Hepatocyte (in vitro differentiated cells): ENCODE results near the gene MYL7. TPM values are rescaled to one million over a fixed set of nuclear protein-coding genes. Genes with fewer than 3 reads are reported as not detected.
"Not testable (repeated sequence)": the region's sequence is repeated elsewhere in the genome, so short reads cannot be mapped to it uniquely, and the experiment has no call there.

ENCODE experiments used
- DNase-seq: peaks from one replicate; pipeline ENCODE4 v3.0.0-alpha.2; 2016; ENCODE audit warnings: low spot score
- H2AFZ ChIP-seq: fragments of 200-600 bp; sonication (generic); 2 replicates; pipeline ENCODE4 v1.6.0; 2016; ENCODE audit warnings: antibody characterized with exemption, mild to moderate bottlenecking
- H3K27ac ChIP-seq: fragments of 200-600 bp; sonication (generic); 2 replicates; pipeline ENCODE4 v1.5.1; 2016; ENCODE audit warnings: mild to moderate bottlenecking
- H3K27me3 ChIP-seq: fragments of 200-600 bp; sonication (generic); 2 replicates; pipeline ENCODE4 v1.6.1; 2016
- H3K36me3 ChIP-seq: fragments of 200-600 bp; sonication (generic); replicated peaks from 2 replicates; pipeline ENCODE4 v1.5.1; 2016; ENCODE audit warnings: low read depth; ENCODE audit not compliant: insufficient read depth
- H3K4me1 ChIP-seq: fragments of 200-600 bp; sonication (generic); 2 replicates; pipeline ENCODE4 v1.5.1; 2016; ENCODE audit warnings: mild to moderate bottlenecking, moderate library complexity; ENCODE audit not compliant: insufficient read depth
- H3K4me2 ChIP-seq: fragments of 200-600 bp; sonication (generic); 2 replicates; pipeline ENCODE4 v1.6.0; 2016
- H3K4me3 ChIP-seq: fragments of 200-600 bp; sonication (generic); 2 replicates; pipeline ENCODE4 v1.5.1; 2016; ENCODE audit warnings: mild to moderate bottlenecking
- H3K79me2 ChIP-seq: fragments of 200-600 bp; sonication (generic); 2 replicates; pipeline ENCODE4 v1.6.0; 2017; ENCODE audit warnings: mild to moderate bottlenecking
- H3K9me2 ChIP-seq: fragments of 200-600 bp; sonication (generic); replicated peaks from 2 replicates; pipeline ENCODE4 v1.6.0; 2017; ENCODE audit warnings: mild to moderate bottlenecking; ENCODE audit not compliant: insufficient read depth
- H3K9me3 ChIP-seq: fragments of 200-600 bp; sonication (generic); 2 replicates; pipeline ENCODE4 v1.5.1; 2016; ENCODE audit warnings: low read depth, mild to moderate bottlenecking
- H4K20me1 ChIP-seq: fragments of 200-600 bp; sonication (generic); 2 replicates; pipeline ENCODE4 v1.6.0; 2016; ENCODE audit warnings: mild to moderate bottlenecking; ENCODE audit not compliant: insufficient read depth, poor library complexity, severe bottlenecking
- EZH2 ChIP-seq: fragments of 200-600 bp; sonication (generic); IDR thresholded peaks from 2 replicates; pipeline ENCODE4 v1.6.1; 2016; ENCODE audit warnings: antibody characterized with exemption, mild to moderate bottlenecking, borderline replicate concordance
- EZH2phosphoT487 ChIP-seq: fragments of 200-600 bp; sonication (generic); IDR thresholded peaks from one replicate; pipeline ENCODE4 v1.6.1; 2018; ENCODE audit warnings: antibody characterized with exemption, mild to moderate bottlenecking, low read depth, moderate library complexity; ENCODE audit not compliant: unreplicated experiment, severe bottlenecking
- WGBS: methylation state at CpG from one replicate; pipeline ENCODE4 v1.1.6; 2016; ENCODE audit warnings: low lambda C conversion rate; ENCODE audit errors: missing lambda C conversion rate; 5-methylcytosine and 5-hydroxymethylcytosine counted together
- polyA plus RNA-seq: library from polyadenylated mRNA; unstranded; fragments of >200 nt; fragmentation: Nextera tagmentation; extraction: Ambion mirVana; gene quantifications from 2 replicates; pipeline ENCODE4 v1.2.1, GENCODE V29; 2016
- total RNA-seq: library from RNA; depleted of rRNA; stranded (reverse); fragments of >200 nt; gene quantifications from 2 replicates; pipeline ENCODE4 v1.2.3, GENCODE V29; 2014
- TF ChIP-seq, protein P1 (sequence below): fragments of 200-600 bp; sonication (generic); IDR thresholded peaks from 2 replicates; pipeline ENCODE4 v1.5.1; 2016; ENCODE audit warnings: antibody characterized with exemption, mild to moderate bottlenecking; ENCODE audit not compliant: poor library complexity

MYL7 gene
- total and polyA plus RNA-seq, 2 experiments from 2014 or later: 5.2 to 8.9 TPM

DNA sequence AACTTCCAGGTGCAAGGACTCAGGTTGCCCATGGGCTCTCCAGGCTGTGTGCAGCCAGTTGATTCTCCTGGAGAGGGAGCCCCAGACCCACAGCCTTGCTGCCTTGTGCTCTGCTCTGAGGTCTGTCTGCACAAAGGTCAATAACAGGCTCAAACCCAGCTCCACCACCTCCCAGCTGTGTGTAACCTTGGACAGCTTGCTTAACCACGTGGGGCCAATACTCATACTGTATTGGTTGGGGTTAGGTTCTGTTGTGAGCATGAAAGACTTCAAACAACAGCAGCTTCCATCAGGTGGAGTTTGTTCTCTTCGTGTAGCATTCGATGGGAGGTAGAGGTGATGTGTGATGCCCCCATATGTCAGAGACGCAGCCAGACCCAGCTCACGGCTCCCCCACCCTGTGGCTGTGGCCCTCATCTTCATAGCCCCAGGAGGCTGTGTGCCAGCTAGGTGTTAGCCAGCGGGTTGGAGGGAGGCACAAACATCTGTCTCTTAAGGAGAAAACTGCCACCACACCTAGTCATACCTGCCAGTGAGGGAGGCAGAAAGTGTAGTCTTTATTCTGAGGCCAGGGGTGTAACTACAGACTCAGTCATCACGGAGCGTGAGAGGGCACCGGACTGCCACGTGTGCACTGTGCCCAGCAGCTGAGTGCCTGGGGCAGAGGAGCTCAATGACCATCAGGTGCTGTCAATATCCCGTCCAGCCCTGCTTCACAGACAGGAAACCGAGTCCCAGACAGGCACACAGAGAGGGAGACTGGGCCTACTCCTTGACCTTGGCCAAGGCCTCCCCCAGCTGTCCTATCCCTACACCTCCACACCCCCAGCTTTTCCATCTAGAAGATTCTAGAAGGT lies 9.7 kb downstream of the MYL7 start:
- no peaks in the 10 kb centered on the region for H3K27me3 ChIP-seq
- TF ChIP-seq, protein P1, sequence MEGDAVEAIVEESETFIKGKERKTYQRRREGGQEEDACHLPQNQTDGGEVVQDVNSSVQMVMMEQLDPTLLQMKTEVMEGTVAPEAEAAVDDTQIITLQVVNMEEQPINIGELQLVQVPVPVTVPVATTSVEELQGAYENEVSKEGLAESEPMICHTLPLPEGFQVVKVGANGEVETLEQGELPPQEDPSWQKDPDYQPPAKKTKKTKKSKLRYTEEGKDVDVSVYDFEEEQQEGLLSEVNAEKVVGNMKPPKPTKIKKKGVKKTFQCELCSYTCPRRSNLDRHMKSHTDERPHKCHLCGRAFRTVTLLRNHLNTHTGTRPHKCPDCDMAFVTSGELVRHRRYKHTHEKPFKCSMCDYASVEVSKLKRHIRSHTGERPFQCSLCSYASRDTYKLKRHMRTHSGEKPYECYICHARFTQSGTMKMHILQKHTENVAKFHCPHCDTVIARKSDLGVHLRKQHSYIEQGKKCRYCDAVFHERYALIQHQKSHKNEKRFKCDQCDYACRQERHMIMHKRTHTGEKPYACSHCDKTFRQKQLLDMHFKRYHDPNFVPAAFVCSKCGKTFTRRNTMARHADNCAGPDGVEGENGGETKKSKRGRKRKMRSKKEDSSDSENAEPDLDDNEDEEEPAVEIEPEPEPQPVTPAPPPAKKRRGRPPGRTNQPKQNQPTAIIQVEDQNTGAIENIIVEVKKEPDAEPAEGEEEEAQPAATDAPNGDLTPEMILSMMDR: peak; percentile 36
- no peak for TF ChIP-seq EZH2
- no peaks in the 10 kb centered on the region for H3K36me3 ChIP-seq
- H3K9me2 ChIP-seq: no peaks in the 10 kb centered on the region
- 72% methylated on average over 12 of the region's 12 CpGs for WGBS
- H3K4me2 ChIP-seq: no peak overlapping the region
- no peak overlapping the region for H3K27ac ChIP-seq
- no peak overlapping the region for H3K4me3 ChIP-seq
- peak; percentile 66 for DNase-seq
- no peaks in the 10 kb centered on the region for H3K79me2 ChIP-seq
- no peaks in the 10 kb centered on the region for H4K20me1 ChIP-seq
- H2AFZ ChIP-seq: no peak overlapping the region
- H3K4me1 ChIP-seq: peaks cover 3% of the 10 kb centered on the region
- no peaks in the 10 kb centered on the region for H3K9me3 ChIP-seq

DNA sequence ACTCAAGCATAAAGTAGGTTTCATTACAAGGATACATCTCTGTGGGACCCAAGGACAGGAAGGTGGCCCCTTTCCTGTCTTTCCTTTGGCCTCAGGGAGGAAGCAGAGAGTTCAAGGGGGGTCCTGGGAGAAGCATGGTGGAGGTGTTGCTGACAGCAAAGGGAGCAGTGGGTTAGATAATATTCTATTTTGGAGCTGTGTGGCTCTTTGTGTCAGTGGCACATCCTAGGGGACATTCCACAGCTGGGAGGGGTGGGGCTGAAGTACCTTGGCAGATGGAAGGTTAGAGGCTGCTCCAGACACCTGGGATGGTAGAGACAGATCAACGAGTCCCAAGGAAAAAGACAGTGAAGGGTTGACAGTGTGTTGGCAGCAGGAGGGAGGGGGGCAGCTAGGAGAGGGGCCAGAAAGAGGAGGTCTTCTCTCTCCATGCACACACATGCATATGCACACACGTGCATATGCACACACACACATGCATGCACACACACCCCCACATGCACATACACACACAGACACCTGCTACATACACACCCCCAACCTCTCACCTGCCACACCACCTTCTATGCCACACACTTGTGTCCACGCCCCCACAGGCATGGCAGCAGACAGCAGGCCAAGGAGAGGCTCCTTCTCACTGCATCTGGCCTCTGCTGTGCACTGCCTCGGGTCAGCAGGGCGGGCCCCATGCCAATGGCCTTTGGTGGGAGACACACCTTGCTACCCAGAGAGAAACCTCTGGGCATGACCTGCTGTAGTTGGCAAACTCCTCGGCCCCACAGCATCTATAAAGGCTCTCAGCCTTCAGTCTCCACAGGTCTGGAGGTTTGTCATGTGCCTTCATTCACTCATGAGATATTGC lies 12.2 kb downstream of the MYL7 start:
- WGBS: 71% methylated on average over 6 of the region's 6 CpGs
- TF ChIP-seq, protein P1: no peak
- TF ChIP-seq EZH2: no peak
- Histone ChIP-seq H3K4me3 (no peak overlapping the region), H3K9me3 (no peaks in the 10 kb centered on the region), H2AFZ (no peak overlapping the region), H3K36me3 (no peaks in the 10 kb centered on the region), H4K20me1 (no peaks in the 10 kb centered on the region), H3K4me2 (no peak overlapping the region), H3K9me2 (no peaks in the 10 kb centered on the region), H3K27me3 (no peaks in the 10 kb centered on the region), H3K27ac (no peak overlapping the region), H3K4me1 (peaks cover 3% of the 10 kb centered on the region), H3K79me2 (no peaks in the 10 kb centered on the region)
- no peak for DNase-seq

DNA sequence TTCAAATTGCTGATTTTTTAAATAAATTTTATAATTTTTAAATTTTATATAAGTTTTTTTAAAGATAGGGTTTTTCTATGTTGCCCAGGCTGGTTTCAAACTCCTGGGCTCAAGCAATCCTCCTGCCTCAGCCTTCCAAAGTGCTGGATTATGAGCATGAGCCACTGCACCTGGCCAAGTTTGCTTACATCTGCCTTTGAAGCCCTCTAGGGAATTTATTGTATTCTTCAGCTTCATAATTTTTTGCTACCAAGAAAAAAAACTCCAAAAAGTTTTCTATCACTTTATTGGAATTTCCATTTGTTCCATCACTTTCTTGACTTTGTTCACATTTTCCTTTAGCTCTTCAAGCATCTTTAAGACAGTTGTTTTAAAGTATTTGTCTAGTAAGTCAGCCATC lies 14.0 kb downstream of the MYL7 start:
- H3K9me3 ChIP-seq: no peaks in the 10 kb centered on the region

DNA sequence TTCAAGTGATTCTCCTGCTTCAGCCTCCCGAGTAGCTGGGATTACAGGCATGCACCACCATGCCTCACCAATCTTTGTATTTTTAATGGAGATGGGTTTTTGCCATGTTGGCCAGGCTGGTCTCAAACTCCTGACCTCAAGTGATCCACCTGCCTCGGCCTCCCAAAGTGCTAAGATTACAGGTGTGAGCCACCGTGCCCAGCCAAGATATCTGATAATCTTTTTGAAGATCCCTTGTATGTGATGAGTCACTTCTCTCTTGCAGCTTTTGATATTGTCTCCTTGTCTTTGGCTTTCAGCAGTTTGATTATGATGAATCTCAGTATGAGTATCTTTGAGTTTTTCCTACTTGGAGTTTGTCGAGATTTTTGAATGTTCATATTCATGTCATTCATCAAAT lies 14.6 kb downstream of the MYL7 start:
- DNase-seq, H4K20me1 ChIP-seq, H3K4me2 ChIP-seq, H3K27ac ChIP-seq, H3K36me3 ChIP-seq, H3K9me3 ChIP-seq, H2AFZ ChIP-seq, H3K4me3 ChIP-seq, H3K27me3 ChIP-seq, H3K9me2 ChIP-seq: not testable (repeated sequence)
- 94% methylated on average over 4 of the region's 4 CpGs for WGBS
- peaks cover 13% of the 10 kb centered on the region for H3K79me2 ChIP-seq
- H3K4me1 ChIP-seq: peaks cover 10% of the 10 kb centered on the region

More for the DNA sequence above, 14.0 kb downstream of the MYL7 start:
- Histone ChIP-seq H3K36me3 (no peaks in the 10 kb centered on the region), H3K9me2 (no peaks in the 10 kb centered on the region), H3K4me1 (peaks cover 7% of the 10 kb centered on the region), H2AFZ (no peak overlapping the region), H3K79me2 (peaks cover 7% of the 10 kb centered on the region), H3K4me2 (no peak overlapping the region), H4K20me1 (no peaks in the 10 kb centered on the region), H3K27ac (no peak overlapping the region), H3K27me3 (no peaks in the 10 kb centered on the region), H3K4me3 (no peak overlapping the region)
- no peak for DNase-seq
- TF ChIP-seq EZH2phosphoT487: no peak
- TF ChIP-seq EZH2: no peak
- TF ChIP-seq, protein P1: no peak
